ENCODE data around the gene LRBA. TPM values are rescaled to one million over a fixed set of nuclear protein-coding genes. Genes with fewer than 3 reads are reported as not detected.

LRBA gene
- polyA plus RNA-seq, 2 of the 4 experiments (the other 2 are of a cell fraction), result 10.7 to 25.1 TPM

DNA sequence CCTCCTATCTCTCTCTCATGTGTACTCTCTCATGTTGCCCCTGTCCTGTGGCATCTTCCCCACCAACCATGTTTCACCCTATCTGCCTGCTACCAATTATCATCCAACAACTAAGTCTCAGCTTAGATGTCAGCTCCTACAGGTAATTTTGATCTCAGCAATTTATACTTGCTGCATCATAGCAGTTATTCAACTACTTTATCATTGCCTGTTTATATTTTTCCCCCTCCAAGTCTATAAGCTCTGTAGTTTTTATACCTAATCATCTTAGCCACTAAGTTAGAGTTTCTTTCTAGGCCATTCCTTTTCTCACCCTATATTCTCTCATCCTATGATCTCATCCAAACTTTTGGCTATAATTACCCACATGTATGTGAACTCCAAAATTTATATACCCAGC, 382.4 kb downstream of the LRBA start:
- Histone ChIP-seq H3K27ac (no peak overlapping the region), H3K4me2 (no peak overlapping the region), H3K9me3 (peaks cover 7% of the 10 kb centered on the region; the same call in 1 of the 3 replicates), H3K4me3 (no peak overlapping the region), H3K4me1 (no peaks in the 10 kb centered on the region)
- ChIA-PET POLR2A (no interaction called here), CTCF (interaction anchor here (0.7 kb wide), 1 partner anchor 936 kb away, joined by 3 read pairs; no protein-coding TSS in a partner anchor)
- no peak for DNase-seq (ENCODE audit: low read depth in 1 of 2, low spot score in 1 of 2)
- no peak for FAIRE-seq
- no peak for ATAC-seq
- no peak for TF ChIP-seq FOSB (CRISPR knock-in tag; IDR thresholded peaks at IDR 0.05)
- TF ChIP-seq HOXB5 (CRISPR knock-in tag; IDR thresholded peaks at IDR 0.05), result no peak
- TF ChIP-seq RNF2 (IDR thresholded peaks at IDR 0.05; ENCODE audit: borderline replicate concordance, low read depth), result no peak
- no peak for TF ChIP-seq KDM1A (IDR thresholded peaks at IDR 0.05; ENCODE audit: low read depth)
- TF ChIP-seq, protein P1, sequence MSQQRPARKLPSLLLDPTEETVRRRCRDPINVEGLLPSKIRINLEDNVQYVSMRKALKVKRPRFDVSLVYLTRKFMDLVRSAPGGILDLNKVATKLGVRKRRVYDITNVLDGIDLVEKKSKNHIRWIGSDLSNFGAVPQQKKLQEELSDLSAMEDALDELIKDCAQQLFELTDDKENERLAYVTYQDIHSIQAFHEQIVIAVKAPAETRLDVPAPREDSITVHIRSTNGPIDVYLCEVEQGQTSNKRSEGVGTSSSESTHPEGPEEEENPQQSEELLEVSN (IDR thresholded peaks at IDR 0.05; ENCODE audit: borderline replicate concordance, low read depth), result no peak
- no peak for TF ChIP-seq HOXA7 (CRISPR knock-in tag; IDR thresholded peaks at IDR 0.05)
- TF ChIP-seq NPAS2 (CRISPR knock-in tag; IDR thresholded peaks at IDR 0.05; ENCODE audit: borderline replicate concordance), result no peak
- no peak for TF ChIP-seq REST (IDR thresholded peaks at IDR 0.05)
- no peak for TF ChIP-seq ESRRA (IDR thresholded peaks at IDR 0.05; ENCODE audit: borderline replicate concordance, low read length)

GRCh38 chr4:150628073-150628472, 387.0 kb downstream of the LRBA start:
- ChIA-PET POLR2A (no interaction called here), CTCF (no interaction called here)
- FAIRE-seq, result no peak
- no peaks in the 10 kb centered on the region for H3K4me1 ChIP-seq
- H3K9me3 ChIP-seq, result peaks cover 5% of the 10 kb centered on the region; the same call in 1 of the 3 replicates
- no peak overlapping the region for H3K4me3 ChIP-seq
- TF ChIP-seq TFCP2L1 (CRISPR knock-in tag; IDR thresholded peaks at IDR 0.05) (no peak), POLR2AphosphoS2 (conservative IDR thresholded peaks at IDR 0.05; ENCODE audit: low read length) (no peak), PBX3 (IDR thresholded peaks at IDR 0.05) (no peak), RNF2 (IDR thresholded peaks at IDR 0.05; ENCODE audit: borderline replicate concordance, low read depth) (no peak), RAD21 (conservative IDR thresholded peaks at IDR 0.05 in 1 of 2, IDR thresholded peaks at IDR 0.05 in 1 of 2) (no peak), NR3C1 (IDR thresholded peaks at IDR 0.05) (no peak), MYC (IDR thresholded peaks at IDR 0.05; ENCODE audit: borderline replicate concordance, low read length) (no peak), ZC3H11A (IDR thresholded peaks at IDR 0.05) (no peak), ESRRA (IDR thresholded peaks at IDR 0.05; ENCODE audit: borderline replicate concordance, low read length) (no peak)
- no peak for ATAC-seq
- WGBS (ENCODE audit: missing lambda C conversion rate), result 95% methylated on average over 2 of the region's 2 CpGs
- no peak overlapping the region for H3K27ac ChIP-seq
- H3K4me2 ChIP-seq, result no peak overlapping the region
- DNase-seq (ENCODE audit: low read depth in 1 of 2, low spot score in 1 of 2), result no peak

DNA sequence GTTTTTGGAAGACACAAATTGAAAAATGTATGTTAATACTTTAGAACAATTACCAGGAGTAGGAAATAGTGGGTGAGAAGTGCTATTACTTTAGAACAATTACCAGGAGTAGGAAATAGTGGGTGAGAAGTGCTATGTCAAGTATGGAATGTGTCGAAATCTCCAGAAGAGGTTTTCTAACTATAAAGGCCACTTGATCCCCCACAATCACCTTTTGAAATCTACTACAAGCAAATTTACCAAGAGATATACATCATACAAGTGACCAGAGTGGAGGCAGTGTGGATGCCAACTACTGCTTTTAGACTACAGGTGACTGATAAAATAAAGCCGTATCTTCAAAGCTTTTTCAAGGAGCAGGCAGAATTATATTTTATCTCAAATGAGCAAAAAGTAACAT, 390.1 kb downstream of the LRBA start:
- Histone ChIP-seq H3K27ac (no peak overlapping the region), H3K4me2 (no peak overlapping the region), H3K4me3 (no peak overlapping the region), H3K9me3 (no peaks in the 10 kb centered on the region), H3K4me1 (no peaks in the 10 kb centered on the region)
- DNase-seq (ENCODE audit: low read depth in 1 of 2, low spot score in 1 of 2) (no peak), FAIRE-seq (no peak), ATAC-seq (no peak)
- 87% methylated on average over 2 of the region's 2 CpGs for WGBS (ENCODE audit: missing lambda C conversion rate)
- POLR2A ChIA-PET, result no interaction called here
- CTCF ChIA-PET, result no interaction called here
- no peak for TF ChIP-seq RAD21 (conservative IDR thresholded peaks at IDR 0.05 in 1 of 2, IDR thresholded peaks at IDR 0.05 in 1 of 2)
- no peak for TF ChIP-seq NR3C1 (IDR thresholded peaks at IDR 0.05)
- TF ChIP-seq EP300 (IDR thresholded peaks at IDR 0.05), result no peak
- TF ChIP-seq PHF8 (IDR thresholded peaks at IDR 0.05; ENCODE audit: borderline replicate concordance, low read depth), result no peak
- no peak for TF ChIP-seq REST (IDR thresholded peaks at IDR 0.05)
- TF ChIP-seq ZNF302 (CRISPR knock-in tag; IDR thresholded peaks at IDR 0.05), result no peak
- no peak for TF ChIP-seq GATA3 (IDR thresholded peaks at IDR 0.05; ENCODE audit: borderline replicate concordance)
- no peak for TF ChIP-seq JUN (IDR thresholded peaks at IDR 0.05)
- TF ChIP-seq HMGXB4 (CRISPR knock-in tag; IDR thresholded peaks at IDR 0.05; ENCODE audit: borderline replicate concordance), result no peak

All from A549 (cell line).